Measurements from ENCODE around the gene MCAT.
A peak's percentile ranks its signal among the peaks of the same experiment; 100 is the strongest.
"Not testable (repeated sequence)": the region's sequence is repeated elsewhere in the genome, so short reads cannot be mapped to it uniquely, and the experiment has no call there.

The MCAT gene

GRCh38 chr22:43153899-43154298 is 10.7 kb upstream of the MCAT start:
- no peak for DNase-seq (ENCODE audit: low spot score)

DNA sequence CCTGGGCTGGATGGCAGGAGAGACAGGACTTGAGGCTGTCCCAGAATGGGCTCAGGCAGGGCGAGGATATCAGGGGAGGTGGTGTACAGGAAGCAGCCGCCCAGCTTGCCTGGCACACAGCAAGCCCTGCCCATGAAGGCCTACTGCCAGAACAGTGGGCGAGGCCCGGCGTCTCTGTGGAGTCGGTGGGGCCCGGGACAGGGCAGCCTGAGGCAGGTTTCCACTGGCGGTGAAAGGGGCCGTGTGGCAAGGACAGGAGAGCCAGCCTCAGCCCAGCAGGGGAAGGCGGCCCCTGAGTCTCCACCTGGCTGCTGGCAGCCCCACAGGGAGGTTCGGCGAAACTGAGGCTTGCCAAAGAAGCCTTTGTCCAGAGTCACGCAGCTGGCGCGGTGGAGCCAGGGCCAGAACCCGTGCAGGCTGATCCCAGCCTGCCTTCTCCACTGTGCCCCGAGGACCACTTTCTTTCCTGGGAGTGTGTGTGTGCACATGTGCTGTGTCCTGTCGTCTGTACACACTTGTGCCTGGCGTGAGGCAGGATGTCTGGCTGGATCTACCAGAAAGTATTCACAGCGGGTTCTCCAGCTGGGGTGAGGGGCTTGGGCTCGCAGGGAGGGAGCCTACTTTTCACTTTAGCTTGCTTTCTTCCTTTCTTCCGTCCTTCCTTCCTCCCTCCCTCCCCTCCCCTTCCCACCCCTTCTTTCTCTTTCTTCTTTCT is 9.3 kb upstream of the MCAT start:
- DNase-seq (ENCODE audit: low spot score), result peak; percentile 46

DNA sequence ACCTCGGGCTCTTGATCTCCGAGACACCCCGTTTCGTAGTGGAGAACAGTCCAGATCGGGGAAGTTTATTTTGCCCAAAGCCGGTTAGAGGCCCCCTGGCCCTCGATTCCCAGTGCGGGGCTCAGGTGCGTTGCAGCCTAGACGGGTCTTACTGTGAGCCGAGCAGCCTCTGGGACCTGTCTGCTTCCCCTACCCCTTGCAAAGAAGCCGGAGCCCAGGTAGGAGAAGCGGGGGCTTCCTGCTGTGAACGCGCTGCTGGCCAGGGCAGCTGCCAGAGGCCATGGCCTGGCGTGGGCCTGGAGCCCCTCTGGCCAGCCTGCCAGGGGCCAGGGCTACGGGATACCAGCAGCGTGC is 8.8 kb upstream of the MCAT start:
- DNase-seq (ENCODE audit: low spot score), result no peak

DNA sequence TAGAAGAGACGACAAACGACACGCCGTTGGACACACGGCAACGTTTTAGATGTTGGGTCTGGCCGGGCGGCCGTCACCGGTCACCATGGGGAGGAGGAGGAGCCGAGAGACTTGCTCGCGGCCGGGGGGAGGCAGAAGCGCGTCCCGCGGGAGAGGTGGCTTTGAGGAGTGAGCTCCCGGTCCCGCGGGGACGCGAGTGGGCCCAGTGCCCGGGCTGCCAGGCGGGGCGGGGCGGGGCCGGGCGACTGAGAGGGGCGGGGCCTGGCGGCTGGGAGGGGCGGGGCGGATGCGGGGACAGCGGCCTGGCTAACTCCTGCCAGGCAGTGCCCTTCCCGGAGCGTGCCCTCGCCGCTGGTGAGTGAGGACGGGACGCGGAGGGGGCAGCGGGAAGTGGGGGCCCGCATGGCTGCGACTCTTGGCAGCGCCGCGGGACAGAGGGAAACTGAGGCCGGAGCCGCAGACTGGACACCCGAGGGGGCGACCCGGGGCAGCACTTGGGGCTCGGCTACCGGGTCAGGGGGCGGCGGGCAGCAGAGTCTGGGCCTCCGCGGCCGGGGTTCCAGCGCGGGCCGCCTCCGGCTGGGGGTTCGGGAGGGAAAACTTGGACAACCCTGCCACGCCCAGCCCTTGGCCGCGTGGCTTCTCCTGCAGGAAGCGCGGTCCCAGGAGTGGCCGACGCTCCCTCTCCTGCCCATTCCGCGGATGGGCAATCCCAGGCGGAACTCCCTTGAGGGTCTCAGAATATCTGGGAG is 8.2 kb upstream of the MCAT start, which contains the start of gene TSPO:
TSPO (plus strand) TSS at position 309 of the 752 bp plus-strand sequence. CDS start 7,680 bp downstream, outside the sequence.
- peak; percentile 36 for DNase-seq (ENCODE audit: low spot score)

GRCh38 chr22:43150731-43151206 is 7.6 kb upstream of the MCAT start:
- DNase-seq (ENCODE audit: low spot score), result no peak

DNA sequence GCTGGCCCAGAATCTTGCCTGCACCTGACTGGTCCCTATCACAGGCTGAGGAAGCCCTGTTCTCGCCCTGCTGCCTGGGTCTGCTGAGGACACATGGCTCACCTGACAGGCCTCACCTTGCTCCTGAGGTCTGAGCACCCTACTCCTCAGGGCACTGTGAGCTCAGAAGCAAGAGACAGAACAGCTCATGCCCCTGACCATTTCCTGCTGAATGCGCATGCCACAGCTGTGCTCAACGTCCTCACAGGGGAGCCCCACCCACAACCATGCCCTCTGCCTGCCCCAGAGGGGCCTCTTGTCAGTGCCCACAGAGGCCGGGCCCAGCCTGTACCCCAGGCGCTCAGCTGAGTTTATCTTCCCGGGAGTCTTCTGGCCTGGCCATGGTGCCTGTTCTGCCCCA is 5.4 kb upstream of the MCAT start:
- DNase-seq (ENCODE audit: low spot score), result no peak

DNA sequence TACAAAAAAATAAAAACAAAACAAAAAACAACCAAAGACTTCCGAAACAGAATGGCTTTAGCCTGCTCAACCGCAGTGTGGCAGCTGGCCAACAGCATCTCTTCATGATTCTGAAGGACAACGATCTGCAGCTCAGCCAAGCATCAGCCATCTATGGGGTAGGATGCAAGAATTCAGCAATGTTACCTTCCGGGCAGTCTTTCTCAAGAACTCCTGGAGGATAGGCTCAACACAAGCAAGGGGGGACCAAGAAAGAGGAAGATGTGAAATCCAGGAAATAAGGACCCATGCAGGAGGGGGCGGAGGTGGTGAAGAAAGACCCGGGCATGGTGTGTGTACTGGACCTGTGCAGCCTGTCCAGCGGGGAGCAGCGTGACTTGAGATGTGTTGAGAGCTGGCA is 4.6 kb upstream of the MCAT start:
- no peak for DNase-seq (ENCODE audit: low spot score)

DNA sequence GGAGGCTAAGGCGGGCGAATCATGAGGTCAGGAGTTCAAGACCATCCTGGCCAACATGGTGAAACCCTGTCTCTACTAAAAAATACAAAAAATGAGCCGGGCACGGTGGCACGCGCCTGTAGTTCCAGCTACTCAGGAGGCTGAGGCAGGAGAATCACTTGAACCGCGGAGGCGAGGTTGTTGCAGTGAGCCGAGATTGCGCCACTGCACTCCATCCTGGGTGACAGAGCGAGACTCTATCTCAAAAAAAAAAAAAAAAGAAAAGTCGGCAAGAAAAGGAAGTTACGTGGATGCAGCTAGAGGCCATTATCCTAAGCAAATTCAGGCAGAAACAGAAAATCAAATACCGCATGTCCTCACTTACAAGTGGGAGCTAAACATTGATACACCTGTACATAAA is 3.1 kb upstream of the MCAT start:
- not testable (repeated sequence) for DNase-seq (ENCODE audit: low spot score)

GRCh38 chr22:43145371-43145770 is 2.2 kb upstream of the MCAT start:
- not testable (repeated sequence) for DNase-seq (ENCODE audit: low spot score)

- no peak for DNase-seq (ENCODE audit: low spot score)
Measured at GRCh38 chr22:43144949-43145348, 1.8 kb upstream of the MCAT start.

DNA sequence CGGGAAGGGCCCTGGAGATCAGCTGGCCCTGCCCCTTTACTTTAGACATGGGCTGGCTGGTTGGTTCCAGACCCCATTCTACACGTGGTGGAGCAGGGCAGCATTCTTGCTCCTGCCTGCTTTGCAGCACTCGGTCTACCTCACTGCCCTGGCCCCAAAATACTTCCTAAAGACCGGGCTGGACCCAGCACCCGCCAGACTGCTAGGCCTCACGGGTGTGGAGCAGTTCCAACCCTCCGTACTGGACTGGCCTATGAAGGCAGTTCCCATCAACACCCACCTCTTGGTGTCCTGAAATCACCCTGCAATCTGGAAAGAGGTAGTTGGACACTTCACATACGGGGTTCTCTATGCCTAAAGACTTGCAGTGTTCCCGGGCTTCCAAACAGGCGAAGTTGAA is 6.4 kb downstream of the MCAT start:
- no peak for DNase-seq (ENCODE audit: low spot score)

DNA sequence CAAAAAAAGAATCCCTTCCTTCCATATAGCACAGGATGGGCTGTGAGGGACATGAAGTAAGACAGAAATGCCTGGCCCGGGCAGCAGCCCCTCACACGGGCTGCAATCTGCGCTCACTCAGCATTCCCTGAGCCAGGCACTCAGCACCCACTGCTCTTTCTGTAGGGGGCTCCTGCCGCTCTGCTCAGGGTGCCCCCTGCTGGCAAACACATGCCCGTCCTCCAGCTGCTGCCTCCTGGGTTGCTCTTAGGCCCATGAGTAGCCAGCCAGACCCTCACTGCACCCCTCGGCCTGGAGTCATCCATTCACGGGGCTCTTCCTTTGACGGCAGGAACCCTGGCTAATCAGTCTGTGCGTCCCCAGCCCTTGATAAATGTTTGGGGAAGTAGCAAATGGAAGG is 6.9 kb downstream of the MCAT start:
- DNase-seq (ENCODE audit: low spot score), result peak; percentile 55

- no peak for DNase-seq (ENCODE audit: low spot score)
Measured at GRCh38 chr22:43135565-43135964, 7.6 kb downstream of the MCAT start.

- no peak for DNase-seq (ENCODE audit: low spot score)
Measured at GRCh38 chr22:43134553-43134952, 8.6 kb downstream of the MCAT start.

- DNase-seq (ENCODE audit: low spot score), result no peak
Measured at GRCh38 chr22:43133401-43133800, 9.8 kb downstream of the MCAT start.

- DNase-seq (ENCODE audit: low spot score), result no peak
Measured at GRCh38 chr22:43131773-43132501, 11.3 kb downstream of the MCAT start.

DNA sequence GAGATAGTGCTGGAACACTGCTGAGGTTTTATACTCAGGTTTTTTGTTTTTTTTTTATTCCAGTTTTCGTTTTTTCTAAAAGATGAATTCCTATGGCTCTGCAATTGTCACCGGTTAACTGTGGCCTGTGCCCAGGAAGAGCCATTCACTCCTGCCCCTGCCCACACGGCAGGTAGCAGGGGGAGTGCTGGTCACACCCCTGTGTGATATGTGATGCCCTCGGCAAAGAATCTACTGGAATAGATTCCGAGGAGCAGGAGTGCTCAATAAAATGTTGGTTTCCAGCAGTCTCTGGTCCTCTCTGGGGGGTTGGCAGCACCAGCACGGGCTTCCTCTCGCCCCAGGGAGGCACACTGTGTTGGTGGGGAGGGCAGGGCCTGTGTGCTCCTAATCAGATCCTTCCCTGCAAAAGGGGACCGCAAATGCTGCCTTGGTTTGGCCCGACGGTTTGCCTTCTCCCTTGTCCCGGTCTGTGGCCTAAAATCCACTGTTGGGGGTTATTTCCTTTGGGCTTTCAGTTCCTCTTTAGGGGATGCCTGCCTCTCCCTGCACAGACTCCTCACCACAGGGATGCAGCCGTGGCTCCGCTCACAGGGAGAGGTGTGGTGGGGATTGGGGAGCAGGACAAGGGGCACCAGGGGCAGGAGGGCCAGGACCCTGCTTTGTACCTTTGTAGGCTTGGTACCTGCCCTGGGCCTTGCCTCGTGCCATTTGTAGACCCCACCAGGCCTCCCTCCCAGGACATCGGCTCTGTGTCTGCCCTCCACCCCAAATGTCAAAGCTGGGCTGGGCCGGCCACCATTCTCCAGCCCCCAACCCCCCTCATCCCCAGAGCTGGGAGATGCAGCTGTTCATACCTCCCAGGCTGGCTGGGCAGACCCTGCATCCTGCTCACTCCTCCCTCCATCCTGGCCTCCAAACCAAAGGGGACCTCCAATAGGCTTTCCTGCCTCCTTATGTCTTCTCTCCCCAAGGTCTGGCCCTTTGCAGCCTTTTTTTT is 13.5 kb downstream of the MCAT start:
- DNase-seq (ENCODE audit: low spot score), result no peak

DNA sequence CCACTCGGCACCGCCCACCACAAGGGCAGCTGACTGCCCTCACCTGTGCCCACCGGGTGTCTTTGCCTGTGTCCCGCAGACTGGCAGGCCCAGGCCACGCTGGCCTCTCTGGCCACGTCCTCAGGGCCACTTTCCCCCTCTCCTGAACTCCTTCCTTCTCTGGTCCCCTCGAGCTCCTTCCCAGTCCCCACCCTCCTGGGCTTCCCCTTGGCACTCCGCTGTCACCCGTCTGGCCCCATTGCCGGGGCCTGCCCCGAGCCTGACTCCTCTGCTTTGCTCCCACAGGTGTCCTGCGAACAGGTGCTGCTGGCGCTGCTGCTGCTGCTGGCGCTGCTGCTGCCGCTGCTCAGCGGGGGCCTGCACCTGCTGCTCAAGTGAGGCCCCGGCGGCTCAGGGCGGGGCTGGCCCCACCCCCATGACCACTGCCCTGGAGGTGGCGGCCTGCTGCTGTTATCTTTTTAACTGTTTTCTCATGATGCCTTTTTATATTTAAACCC is 14.2 kb downstream of the MCAT start:
- DNase-seq (ENCODE audit: low spot score), result no peak

DNA sequence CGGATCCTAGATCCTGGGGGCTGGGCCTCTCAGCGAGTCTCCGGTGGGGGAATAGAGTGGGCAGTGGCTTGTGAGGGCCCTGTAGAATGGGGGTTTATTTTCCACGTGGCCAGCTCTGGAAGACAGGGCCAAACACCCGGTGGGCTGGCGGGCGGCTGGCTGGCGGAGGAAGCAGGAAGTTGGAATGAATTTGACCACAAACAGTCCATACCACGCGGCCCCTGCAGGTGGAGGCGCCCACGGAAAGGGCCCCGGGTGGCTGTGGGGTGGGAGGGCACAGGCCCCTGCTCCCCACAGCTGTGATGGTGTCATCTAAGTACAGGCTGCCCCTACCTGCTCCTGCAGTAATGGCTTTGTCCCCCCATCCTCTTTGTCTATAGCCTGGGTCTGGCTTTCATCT is 15.1 kb downstream of the MCAT start:
- no peak for DNase-seq (ENCODE audit: low spot score)

GRCh38 chr22:43127166-43127908 is 15.9 kb downstream of the MCAT start:
- no peak for DNase-seq (ENCODE audit: low spot score)
